HG03457 (cell line): ENCODE results near the gene ADGRG7.
A peak's percentile ranks its signal among the peaks of the same experiment; 100 is the strongest.
"Not testable (repeated sequence)": the region's sequence is repeated elsewhere in the genome, so short reads cannot be mapped to it uniquely, and the experiment has no call there.

Source experiments
- ATAC-seq: cut with Tn5 transposase; IDR thresholded peaks from one replicate; pipeline ENCODE4 v1.9.1; 2021; ENCODE audit warnings: moderate number of reproducible peaks; ENCODE audit not compliant: unreplicated experiment

The ADGRG7 gene

GRCh38 chr3:100641471-100642032, 32.2 kb downstream of the ADGRG7 start:
- peak; percentile 81 for ATAC-seq

GRCh38 chr3:100645913-100646312, 36.5 kb downstream of the ADGRG7 start:
- no peak for ATAC-seq

DNA sequence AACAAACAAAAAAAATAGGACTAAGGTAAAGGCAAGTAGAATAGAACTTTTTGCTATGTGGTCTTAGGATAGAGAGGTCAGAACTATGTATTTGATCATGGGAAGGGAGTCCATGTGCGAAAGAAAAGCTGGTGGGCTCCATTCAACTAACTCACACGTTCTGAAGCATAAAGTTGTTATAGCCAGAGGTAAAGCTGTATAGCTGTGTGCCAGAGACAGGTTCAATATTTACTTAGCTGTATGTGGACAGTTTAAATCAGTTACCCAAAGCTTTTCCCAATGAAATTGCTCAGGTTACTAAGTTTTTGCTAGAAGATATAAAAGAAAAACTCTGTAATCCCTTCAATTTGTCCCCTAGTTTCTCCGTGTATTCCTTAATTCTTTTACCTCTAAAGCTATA, 37.8 kb downstream of the ADGRG7 start:
- ATAC-seq: no peak

GRCh38 chr3:100647657-100648056, 38.3 kb downstream of the ADGRG7 start:
- ATAC-seq: no peak

DNA sequence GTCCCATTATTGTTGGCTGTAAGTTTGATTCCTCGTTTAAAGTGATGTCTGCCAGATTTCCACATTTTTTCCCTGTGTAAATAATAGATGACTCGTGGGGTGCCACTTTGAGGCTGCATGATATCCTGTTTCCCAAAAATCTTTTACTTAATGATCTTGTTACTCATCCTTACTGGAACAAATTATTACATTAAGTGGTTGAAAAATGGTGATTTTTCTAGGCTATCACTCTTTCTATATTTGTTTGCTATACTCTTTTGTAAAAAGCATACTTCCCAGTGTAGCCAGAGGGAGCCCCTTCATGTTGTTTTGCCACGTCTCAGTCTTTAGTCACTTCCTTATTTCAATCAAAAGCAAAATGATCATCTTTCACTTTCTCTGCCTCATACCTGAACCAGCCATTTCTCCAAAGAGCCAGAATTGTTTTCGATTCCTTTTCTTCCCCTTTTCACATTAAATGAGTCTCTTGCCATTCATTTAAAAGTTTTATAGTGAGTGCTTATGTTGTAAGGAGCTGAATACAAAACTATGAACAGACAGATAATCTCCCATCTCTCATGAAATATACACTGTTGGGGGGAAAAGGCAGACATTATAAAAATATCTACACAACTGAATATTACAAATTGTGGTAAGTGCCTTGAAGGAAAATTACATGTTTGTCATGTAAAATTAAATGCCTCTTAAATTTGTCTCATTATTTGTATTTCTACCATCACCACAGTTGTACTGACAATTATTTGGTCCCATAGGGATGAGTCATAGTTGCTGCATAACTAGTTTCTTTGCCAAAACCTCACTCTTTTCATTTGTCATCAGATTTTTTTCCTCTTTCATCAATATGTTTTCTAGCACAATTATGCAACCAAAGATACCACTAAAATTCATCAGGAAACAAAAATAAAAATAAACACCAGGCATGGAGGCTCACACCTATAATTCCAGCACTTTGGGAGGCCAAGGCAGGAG, 41.5 kb downstream of the ADGRG7 start:
- peak; percentile 85 for ATAC-seq

DNA sequence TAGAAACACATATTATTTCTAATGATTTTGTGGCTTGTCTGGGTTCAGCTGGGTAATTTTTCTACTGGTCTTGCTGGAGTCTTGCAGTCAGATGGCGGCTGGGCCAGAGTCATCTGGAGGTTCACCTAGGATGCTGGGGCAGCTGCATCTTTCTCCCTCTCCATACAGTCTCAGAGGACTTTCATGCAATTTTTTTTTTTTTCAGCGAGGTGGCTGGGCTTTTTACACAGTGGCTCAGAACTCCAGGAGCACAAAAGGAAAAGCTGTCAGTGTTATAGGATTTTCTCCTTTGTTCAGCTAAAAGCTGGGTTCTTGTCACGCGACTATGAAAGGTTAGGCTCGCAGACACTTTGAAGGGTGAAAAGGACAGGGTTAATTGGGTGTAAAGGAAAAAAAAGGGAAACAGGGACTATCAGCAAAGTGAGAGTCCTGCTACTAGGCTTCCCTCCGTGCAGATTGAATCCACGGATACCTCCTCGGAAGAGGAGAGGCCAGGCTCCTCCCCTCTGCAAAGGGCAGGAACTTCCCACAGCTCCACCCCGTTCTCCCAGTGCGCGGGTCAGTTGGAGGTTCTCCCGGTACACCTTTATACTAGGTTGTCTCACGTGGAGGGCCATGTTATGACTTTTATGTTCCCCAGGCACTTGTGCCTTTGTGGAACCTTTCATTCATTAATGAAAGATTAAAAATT, 44.3 kb downstream of the ADGRG7 start:
- no peak for ATAC-seq

GRCh38 chr3:100656945-100657344, 47.5 kb downstream of the ADGRG7 start:
- no peak for ATAC-seq

DNA sequence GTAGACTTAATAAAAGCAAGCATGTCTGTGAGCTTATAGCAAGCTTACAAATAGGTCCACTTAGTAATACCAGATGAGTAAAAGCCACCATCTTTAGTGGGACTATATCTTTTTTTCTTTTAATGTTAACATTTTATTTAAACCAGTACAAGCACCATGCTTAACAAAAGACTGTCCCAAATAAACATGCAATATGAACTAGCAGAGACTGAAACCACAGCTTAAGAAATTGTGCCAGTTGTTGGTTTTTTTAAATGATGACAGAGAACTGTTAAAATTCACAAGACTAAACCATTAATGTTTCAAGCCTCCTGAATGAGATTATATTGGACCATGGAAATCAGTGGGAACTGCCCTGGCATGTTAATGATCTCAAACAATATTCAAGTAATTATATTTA, 51.9 kb downstream of the ADGRG7 start:
- ATAC-seq: not testable (repeated sequence)

DNA sequence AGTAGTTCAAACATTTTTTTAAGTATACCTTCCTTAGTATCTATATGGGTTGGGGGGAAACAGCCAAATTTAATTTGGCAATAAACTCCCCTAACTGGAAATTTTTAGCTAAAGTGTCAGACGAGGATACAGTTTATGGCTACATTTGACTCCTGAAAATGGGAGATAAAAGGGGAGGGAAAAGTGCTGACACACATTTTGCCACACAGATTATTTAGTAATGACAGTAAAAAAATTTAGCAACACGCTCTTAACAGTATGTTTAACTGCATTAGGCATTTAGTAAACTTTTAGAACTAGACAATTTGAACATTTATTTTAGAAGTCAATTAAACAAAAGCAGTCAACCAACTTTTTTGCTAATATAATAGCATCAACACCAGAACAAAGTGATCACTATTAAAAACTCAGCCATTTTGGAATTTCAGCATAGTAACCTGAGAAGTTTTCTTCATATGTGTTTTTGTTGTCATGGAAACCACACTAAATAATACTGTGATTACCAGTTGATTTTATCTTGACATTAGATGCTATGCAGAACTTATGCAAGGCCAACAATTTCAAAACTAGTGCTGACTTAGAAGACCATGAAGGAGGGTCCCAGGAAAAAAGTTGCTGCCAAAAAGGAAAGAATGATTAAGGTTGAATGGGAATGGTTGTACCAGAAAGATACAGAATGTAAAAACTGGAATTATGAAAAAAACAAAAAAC, 52.9 kb downstream of the ADGRG7 start:
- no peak for ATAC-seq

DNA sequence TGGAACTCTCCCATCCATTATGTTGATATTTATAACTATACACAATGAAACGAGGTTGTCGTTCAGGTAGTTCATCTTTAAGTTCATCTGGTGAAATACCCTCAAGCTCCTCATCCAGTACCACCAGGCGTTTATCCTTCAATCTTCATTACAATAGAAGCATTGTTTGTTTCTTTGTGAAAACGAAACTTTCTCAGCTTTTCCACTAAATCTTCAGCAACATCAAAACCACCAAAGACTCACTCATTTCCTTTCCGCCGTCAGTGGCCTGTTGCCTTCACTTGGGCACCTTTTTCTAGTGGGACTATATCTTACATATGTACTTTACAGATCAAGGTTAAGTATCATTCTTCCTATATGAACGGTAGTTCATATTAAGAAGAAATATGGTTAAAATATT, 55.8 kb downstream of the ADGRG7 start:
- no peak for ATAC-seq

GRCh38 chr3:100666699-100667098, 57.3 kb downstream of the ADGRG7 start:
- ATAC-seq: not testable (repeated sequence)

DNA sequence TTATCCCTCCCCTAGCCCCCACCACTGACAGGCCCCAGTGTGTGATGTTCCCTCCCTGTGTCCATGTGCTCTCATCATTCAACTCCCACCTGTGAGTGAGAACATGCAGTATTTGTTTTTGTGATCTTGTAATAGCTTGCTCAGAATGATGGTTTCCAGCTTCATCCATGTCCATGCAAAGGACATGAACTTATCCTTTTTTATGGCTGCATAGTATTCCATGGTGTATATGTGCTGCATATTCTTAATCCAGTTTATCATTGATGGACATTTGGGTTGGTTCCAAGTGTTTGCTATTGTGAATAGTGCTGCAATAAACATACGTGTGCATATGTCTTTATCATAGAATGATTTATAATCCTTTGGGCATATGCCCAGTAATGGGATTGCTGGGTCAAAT, 57.9 kb downstream of the ADGRG7 start:
- ATAC-seq: not testable (repeated sequence)

DNA sequence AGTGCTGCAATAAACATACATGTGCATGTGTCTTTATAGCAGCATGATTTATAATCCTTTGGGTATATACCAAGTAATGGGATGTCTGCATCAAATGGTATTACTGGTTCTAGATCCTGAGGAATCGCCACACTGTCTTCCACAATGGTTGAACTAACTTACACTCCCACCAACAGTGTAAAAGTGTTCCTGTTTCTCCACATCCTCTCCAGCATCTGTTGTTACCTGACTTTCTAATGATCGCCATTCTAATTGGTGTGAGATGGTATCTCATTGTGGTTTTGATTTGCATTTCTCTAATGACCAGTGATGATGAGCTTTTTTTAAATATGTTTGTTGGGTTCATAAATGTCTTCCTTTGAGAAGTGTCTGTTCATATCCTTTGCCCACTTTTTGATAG, 61.6 kb downstream of the ADGRG7 start:
- not testable (repeated sequence) for ATAC-seq

DNA sequence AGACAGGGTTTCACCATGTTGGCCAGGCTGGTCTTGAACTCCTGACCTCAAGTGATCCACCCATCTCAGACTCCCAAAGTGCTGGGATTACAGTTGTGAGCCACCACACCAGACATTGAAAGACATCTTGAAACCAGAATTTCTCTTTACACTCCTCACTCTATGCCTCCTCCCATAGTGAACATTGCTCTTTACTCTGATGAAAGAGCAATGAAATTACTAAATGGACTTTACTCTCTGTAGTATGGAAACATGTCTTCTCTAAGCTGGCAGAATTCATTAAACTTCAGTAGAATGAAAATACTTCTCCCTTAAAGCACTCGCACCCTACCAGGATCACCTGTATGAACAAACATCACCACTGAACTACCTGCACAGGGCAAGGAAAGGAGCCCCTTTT, 72.1 kb downstream of the ADGRG7 start:
- ATAC-seq: no peak

- ATAC-seq: no peak
These were observed 72.9 kb downstream of the ADGRG7 start for GRCh38 chr3:100682056-100682853.

DNA sequence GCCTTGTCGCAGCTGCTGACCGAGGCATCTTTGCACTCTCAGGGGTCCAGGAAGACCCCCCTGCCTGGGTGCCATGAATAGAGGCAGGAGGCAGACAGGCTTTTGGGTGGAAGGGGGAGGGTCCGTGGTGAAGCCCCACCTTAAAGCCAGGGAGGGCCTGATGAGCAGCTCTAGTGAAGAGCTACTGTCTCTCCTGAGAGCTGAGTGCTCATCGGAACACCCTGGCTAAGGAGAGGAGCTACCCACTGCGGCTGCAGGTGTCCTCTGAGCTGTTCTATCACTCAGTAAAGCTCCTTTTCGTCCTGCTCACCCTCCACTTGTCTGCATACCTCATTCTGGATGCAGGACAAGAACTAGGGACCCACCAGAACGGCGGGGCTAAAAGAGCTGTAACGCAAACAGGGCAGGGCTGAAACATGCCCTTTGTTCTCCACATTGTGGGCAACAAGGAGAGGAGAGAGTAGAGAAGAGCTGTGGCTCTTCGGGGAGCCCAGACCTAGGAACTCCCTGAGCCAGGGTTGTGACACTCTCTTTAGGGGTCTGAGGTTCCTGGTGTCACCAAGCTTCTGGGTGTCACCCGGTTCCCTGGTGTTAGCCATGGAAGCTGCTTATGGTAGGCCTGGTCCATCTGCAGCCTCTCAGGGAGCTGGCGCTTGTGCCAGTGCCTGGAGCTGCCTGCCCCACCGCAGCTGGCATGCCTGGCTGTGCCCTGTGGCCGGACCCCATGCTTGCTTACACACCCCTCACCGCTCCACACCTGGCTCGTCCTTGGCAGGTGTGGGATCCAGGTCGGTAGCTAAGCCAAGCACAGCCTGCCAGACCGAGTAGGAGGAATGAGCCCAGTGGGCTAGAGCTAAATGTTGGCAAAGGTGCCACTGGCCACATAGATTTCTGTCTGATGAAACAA, 73.7 kb downstream of the ADGRG7 start:
- ATAC-seq: no peak

DNA sequence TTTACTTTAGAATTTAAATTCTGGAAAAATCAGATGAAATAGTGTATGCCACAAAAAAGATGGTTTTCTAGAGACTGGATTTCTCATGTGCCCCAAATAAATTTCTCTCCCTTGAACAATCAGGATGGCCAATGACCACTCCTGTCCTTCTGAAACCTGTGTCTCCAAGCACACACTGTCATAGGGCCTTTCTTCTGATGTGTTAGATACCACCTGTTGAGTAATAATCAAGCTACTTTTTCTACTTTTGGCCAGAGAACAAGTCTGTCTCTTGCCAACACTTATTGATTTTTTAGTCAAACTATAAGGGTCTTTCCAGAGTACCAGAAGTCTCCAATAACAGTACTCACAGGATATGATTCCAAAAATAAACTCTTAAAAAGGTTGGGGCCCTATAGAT, 83.8 kb downstream of the ADGRG7 start:
- no peak for ATAC-seq

- ATAC-seq: no peak
These were observed 86.3 kb downstream of the ADGRG7 start for GRCh38 chr3:100695696-100696095.

DNA sequence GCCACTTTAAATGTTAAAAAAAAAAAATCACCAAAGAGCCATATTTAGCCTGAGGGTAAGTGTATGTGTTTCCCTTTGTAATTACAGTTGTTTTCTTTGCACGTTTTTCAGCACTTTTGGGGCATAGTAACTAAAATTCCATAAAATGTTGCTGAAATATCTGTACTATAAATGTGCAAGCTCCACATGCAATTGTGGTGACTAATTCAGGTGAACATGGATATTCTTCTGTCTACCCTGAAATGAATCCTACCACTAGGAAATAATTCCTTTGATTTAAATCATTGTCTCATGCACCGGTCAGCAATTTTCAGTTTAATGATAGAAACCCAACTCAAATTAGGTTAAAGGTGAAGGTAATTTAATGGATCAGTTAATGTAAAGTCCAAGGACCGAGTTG, 86.8 kb downstream of the ADGRG7 start:
- ATAC-seq: no peak
